ENCODE results near the gene CMTM3.

The CMTM3 gene

DNA sequence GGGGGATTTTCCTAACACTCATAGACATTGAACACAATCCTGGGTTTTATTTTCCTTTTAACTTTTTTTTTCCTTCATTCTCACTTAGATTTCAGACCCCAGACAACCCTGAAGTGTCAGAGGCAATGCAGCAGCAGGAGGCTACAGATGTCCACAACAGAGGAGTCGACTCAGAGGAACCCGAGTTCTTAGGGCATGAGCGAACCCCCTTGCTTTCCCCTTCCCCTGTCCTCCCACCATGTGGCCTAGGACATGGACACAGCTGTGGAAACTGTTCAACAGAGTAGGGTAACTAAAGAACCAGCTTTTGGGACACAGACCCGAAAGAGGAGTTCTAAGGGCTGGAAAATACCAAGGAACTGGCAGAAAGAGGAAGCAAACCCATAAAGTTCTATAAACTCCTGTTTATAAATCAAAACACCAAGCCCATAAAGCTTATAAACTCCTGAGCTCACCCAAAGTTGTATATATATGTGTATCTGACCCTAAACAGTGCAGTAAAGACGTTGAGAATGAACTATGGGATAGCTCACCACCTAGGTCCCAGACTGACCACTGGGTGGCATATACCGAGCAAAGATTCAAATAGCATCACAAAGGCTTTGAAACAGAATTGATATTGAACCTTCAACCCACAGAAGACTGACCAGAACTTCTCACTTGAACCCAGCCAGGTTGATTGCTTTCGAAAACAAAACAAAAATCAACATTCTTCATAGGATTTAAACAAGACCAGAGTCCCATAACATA, 58.1 kb downstream of the CMTM3 start:
- no peak for DNase-seq (ENCODE audit: low read depth)

Data from non-pigmented ciliary epithelial cell (primary cell).